ENCODE measurements around the gene LY6G6C. TPM values are rescaled to one million over a fixed set of nuclear protein-coding genes. Genes with fewer than 3 reads are reported as not detected.
"Not testable (repeated sequence)": the region's sequence is repeated elsewhere in the genome, so short reads cannot be mapped to it uniquely, and the experiment has no call there.

Gene LY6G6C
- total RNA-seq, 1 donor from 2014 or later, result not detected

- Histone ChIP-seq H3K4me1 (peaks cover 25% of the 10 kb centered on the region), H3K27me3 (no peaks in the 10 kb centered on the region), H4K20me1 (ENCODE audit: low read depth) (no peaks in the 10 kb centered on the region), H3K9me3 (ENCODE audit: low read depth) (no peaks in the 10 kb centered on the region), H3K4me2 (no peak overlapping the region), H3K79me2 (ENCODE audit: low read depth) (no peaks in the 10 kb centered on the region), H3K9ac (no peak overlapping the region), H3K4me3 (no peak overlapping the region), H2AFZ (replicated peaks) (no peak overlapping the region), H3F3A (ENCODE audit: low read depth) (peaks cover 21% of the 10 kb centered on the region), H3K27ac (no peak overlapping the region), H3K36me3 (no peaks in the 10 kb centered on the region)
- Mint-ChIP-seq H3K4me3 (peak overlapping the region; percentile 75), H3K9me3 (no peaks in the 10 kb centered on the region), H3K36me3 (no peaks in the 10 kb centered on the region), H3K27ac (no peak overlapping the region), H3K27me3 (ENCODE audit: insufficient read depth, low read depth) (peaks cover 19% of the 10 kb centered on the region), H3K4me1 (peaks cover 44% of the 10 kb centered on the region)
- TF ChIP-seq EZH2phosphoT487 (IDR thresholded peaks at IDR 0.05) (no peak), EZH2 (IDR thresholded peaks at IDR 0.05) (no peak), CTCF (IDR thresholded peaks at IDR 0.05) (no peak)
- DNase-seq (ENCODE audit: low spot score), result no peak
Observed at GRCh38 chr6:31711233-31711632, 10.3 kb downstream of the LY6G6C start.

- H3K36me3 ChIP-seq, result no peaks in the 10 kb centered on the region
- H3K4me3 ChIP-seq, result no peak overlapping the region
- H3K9me3 ChIP-seq (ENCODE audit: low read depth), result no peaks in the 10 kb centered on the region
- H3K27me3 ChIP-seq, result no peaks in the 10 kb centered on the region
- H2AFZ ChIP-seq (replicated peaks), result no peak overlapping the region
- no peaks in the 10 kb centered on the region for H3K9me3 Mint-ChIP-seq
- no peaks in the 10 kb centered on the region for H3K36me3 Mint-ChIP-seq
- no peak overlapping the region for H3K27ac ChIP-seq
- H3K4me2 ChIP-seq, result no peak overlapping the region
- H3K79me2 ChIP-seq (ENCODE audit: low read depth), result no peaks in the 10 kb centered on the region
- peaks cover 25% of the 10 kb centered on the region for H3K4me1 ChIP-seq
- H3K4me1 Mint-ChIP-seq, result peaks cover 43% of the 10 kb centered on the region
- peaks cover 21% of the 10 kb centered on the region for H3F3A ChIP-seq (ENCODE audit: low read depth)
- no peaks in the 10 kb centered on the region for H4K20me1 ChIP-seq (ENCODE audit: low read depth)
- peak overlapping the region; percentile 4 for H3K27ac Mint-ChIP-seq
- H3K27me3 Mint-ChIP-seq (ENCODE audit: insufficient read depth, low read depth), result peaks cover 19% of the 10 kb centered on the region
- no peak overlapping the region for H3K9ac ChIP-seq
- TF ChIP-seq CTCF (IDR thresholded peaks at IDR 0.05) (no peak), EZH2 (IDR thresholded peaks at IDR 0.05) (no peak), EZH2phosphoT487 (IDR thresholded peaks at IDR 0.05) (no peak)
- DNase-seq (ENCODE audit: low spot score), result no peak
- H3K4me3 Mint-ChIP-seq, result peak overlapping the region; percentile 5
Observed at GRCh38 chr6:31710523-31711219, 10.9 kb downstream of the LY6G6C start.

GRCh38 chr6:31709157-31709556, 12.4 kb downstream of the LY6G6C start:
- H3K27me3 ChIP-seq; H3K4me3 Mint-ChIP-seq; H3K36me3 Mint-ChIP-seq; H3K27ac Mint-ChIP-seq; H2AFZ ChIP-seq (replicated peaks); H3K9me3 Mint-ChIP-seq; H4K20me1 ChIP-seq (ENCODE audit: low read depth); H3K79me2 ChIP-seq (ENCODE audit: low read depth); H3K9ac ChIP-seq; H3K4me3 ChIP-seq; H3K4me2 ChIP-seq; DNase-seq (ENCODE audit: low spot score); H3K27ac ChIP-seq; H3K9me3 ChIP-seq (ENCODE audit: low read depth); H3K36me3 ChIP-seq: not testable (repeated sequence)
- peaks cover 32% of the 10 kb centered on the region for H3K4me1 Mint-ChIP-seq
- H3F3A ChIP-seq (ENCODE audit: low read depth), result peaks cover 11% of the 10 kb centered on the region
- H3K4me1 ChIP-seq, result peaks cover 12% of the 10 kb centered on the region
- peaks cover 17% of the 10 kb centered on the region for H3K27me3 Mint-ChIP-seq (ENCODE audit: insufficient read depth, low read depth)

- Mint-ChIP-seq H3K36me3 (no peaks in the 10 kb centered on the region), H3K4me3 (no peak overlapping the region), H3K27ac (no peak overlapping the region), H3K9me3 (no peaks in the 10 kb centered on the region), H3K4me1 (peaks cover 25% of the 10 kb centered on the region), H3K27me3 (ENCODE audit: insufficient read depth, low read depth) (peaks cover 14% of the 10 kb centered on the region)
- Histone ChIP-seq H3K36me3 (no peaks in the 10 kb centered on the region), H3K4me1 (peaks cover 3% of the 10 kb centered on the region), H3K27ac (no peak overlapping the region), H2AFZ (replicated peaks) (no peak overlapping the region), H3K79me2 (ENCODE audit: low read depth) (no peaks in the 10 kb centered on the region), H4K20me1 (ENCODE audit: low read depth) (no peaks in the 10 kb centered on the region), H3K4me3 (no peak overlapping the region), H3K9me3 (ENCODE audit: low read depth) (no peaks in the 10 kb centered on the region), H3K9ac (no peak overlapping the region), H3K27me3 (no peaks in the 10 kb centered on the region), H3K4me2 (no peak overlapping the region), H3F3A (ENCODE audit: low read depth) (peaks cover 1% of the 10 kb centered on the region)
- DNase-seq (ENCODE audit: low spot score), result no peak
- TF ChIP-seq EZH2 (IDR thresholded peaks at IDR 0.05), result no peak
- TF ChIP-seq EZH2phosphoT487 (IDR thresholded peaks at IDR 0.05), result no peak
- TF ChIP-seq CTCF (IDR thresholded peaks at IDR 0.05), result no peak
Observed at GRCh38 chr6:31708224-31708623, 13.3 kb downstream of the LY6G6C start.

All from neural progenitor cell (in vitro differentiated cells).